Colonic mucosa (tissue), 4 donors: Measurements from ENCODE around the gene AMN1. TPM values are rescaled to one million over a fixed set of nuclear protein-coding genes. Genes with fewer than 3 reads are reported as not detected.
"Not testable (repeated sequence)": the region's sequence is repeated elsewhere in the genome, so short reads cannot be mapped to it uniquely, and the experiment has no call there.

Experiments used
- DNase-seq: peaks from one replicate; pipeline ENCODE4 v3.0.0-alpha.2; 2020
- H3K27ac ChIP-seq: fragments of 200-600 bp; one replicate; pipeline ENCODE4 v1.8.0; 2021
- H3K27me3 ChIP-seq: fragments of 200-600 bp; one replicate; pipeline ENCODE4 v1.8.0; 2021
- H3K36me3 ChIP-seq: fragments of 200-600 bp; one replicate; pipeline ENCODE4 v1.8.0; 2021
- H3K4me1 ChIP-seq: fragments of 200-600 bp; one replicate; pipeline ENCODE4 v1.8.0; 2021; ENCODE audit warnings: mild to moderate bottlenecking
- H3K4me3 ChIP-seq: fragments of 200-600 bp; one replicate; pipeline ENCODE4 v1.8.0; 2021
- H3K9ac ChIP-seq, 2 donors: one replicate each; pipeline ENCODE4 v1.7.0; 2013; ENCODE audit warnings: control low read depth in 2 of 2, low read depth in 2 of 2, low read length in 2 of 2
- H3K9me3 ChIP-seq: fragments of 200-600 bp; one replicate; pipeline ENCODE4 v1.8.0; 2021
- intact Hi-C: fragments of 100-400 bp; cut with DNase I; formaldehyde crosslinking; loops from one replicate; pipeline ENCODE4 v1.14.1; 2022
- total RNA-seq, 2 donors: library from RNA; stranded (reverse); fragmentation: NEBNext Ultra II Directional in 1 of 2; extraction: Animal tissue kit (Norgen Biotek cat#: 25700) in 1 of 2; gene quantifications; one replicate each; pipeline ENCODE4 v1.2.1, GENCODE V29; 2021
- TF ChIP-seq, protein P1 (sequence below): fragments of 200-600 bp; IDR thresholded peaks from one replicate; pipeline ENCODE4 v1.8.0; 2022; ENCODE audit warnings: antibody characterized with exemption, mild to moderate bottlenecking
- donor health status: healthy.
- donor health status: DM: no; HTN: no; CAD: no.
- donor health status: DM: no; HTN: no; CAD: no.

The AMN1 gene
- total RNA-seq, 2 donors from 2014 or later, result 4.4 to 4.8 TPM

DNA sequence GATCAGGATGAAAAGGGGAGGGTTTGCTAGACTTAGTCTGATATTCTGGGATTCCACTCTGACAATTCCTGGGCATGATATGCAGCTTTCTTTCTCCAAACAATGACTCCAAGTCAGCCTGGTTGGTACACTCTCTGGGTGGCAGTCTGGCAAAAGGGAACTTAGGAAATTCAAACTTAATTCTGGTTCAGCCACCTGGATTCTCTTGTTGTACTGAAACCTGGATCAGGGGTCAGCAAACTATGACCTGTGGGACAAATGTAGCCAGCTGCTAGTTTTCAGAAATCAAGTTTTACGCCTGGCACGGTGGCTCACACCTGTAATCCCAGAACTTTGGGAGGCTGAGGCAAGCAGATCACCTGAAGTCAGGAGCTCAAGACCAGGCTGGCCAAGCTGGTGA is 6.2 kb downstream of the AMN1 start:
- Histone ChIP-seq H3K27me3 (no peaks in the 10 kb centered on the region), H3K9ac (no peak overlapping the region), H3K27ac (no peak overlapping the region), H3K4me3 (no peak overlapping the region), H3K9me3 (no peaks in the 10 kb centered on the region), H3K4me1 (no peaks in the 10 kb centered on the region), H3K36me3 (no peaks in the 10 kb centered on the region)
- DNase-seq, result no peak
- intact Hi-C loops, result loop anchor here (10.0 kb wide), 1 partner anchor 242 kb away; no protein-coding TSS in a partner anchor
- TF ChIP-seq, protein P1, sequence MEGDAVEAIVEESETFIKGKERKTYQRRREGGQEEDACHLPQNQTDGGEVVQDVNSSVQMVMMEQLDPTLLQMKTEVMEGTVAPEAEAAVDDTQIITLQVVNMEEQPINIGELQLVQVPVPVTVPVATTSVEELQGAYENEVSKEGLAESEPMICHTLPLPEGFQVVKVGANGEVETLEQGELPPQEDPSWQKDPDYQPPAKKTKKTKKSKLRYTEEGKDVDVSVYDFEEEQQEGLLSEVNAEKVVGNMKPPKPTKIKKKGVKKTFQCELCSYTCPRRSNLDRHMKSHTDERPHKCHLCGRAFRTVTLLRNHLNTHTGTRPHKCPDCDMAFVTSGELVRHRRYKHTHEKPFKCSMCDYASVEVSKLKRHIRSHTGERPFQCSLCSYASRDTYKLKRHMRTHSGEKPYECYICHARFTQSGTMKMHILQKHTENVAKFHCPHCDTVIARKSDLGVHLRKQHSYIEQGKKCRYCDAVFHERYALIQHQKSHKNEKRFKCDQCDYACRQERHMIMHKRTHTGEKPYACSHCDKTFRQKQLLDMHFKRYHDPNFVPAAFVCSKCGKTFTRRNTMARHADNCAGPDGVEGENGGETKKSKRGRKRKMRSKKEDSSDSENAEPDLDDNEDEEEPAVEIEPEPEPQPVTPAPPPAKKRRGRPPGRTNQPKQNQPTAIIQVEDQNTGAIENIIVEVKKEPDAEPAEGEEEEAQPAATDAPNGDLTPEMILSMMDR, result no peak

DNA sequence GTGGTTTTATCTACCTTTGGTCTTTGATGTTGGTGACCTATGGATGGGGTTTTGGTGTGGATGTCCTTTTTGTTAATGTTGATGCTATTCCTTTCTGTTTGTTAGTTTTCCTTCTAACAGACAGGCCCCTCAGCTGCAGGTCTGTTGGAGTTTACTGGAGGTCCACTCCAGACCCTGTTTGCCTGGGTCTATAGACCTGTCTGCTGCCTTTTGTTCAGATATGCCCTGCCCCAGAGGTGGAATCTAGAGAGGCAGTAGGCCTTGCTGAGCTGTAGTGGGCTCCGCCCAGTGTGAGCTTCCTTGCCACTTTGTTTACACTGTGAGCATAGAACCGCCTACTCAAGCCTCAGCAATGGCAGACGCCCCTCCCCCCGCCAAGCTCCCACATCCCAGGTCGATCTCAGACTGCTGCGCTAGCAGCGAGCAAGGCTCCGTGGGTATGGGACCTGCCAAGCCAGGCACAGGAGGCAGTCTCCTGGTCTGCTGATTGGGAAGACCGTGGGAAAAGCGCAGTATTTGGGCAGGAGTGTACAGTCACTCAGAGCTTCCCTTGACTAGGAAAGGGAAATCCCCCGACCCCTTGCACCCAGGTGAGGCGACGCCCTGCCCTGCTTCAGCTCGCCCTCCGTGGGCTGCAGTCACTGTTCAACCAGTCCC is 10.2 kb downstream of the AMN1 start:
- H3K4me3 ChIP-seq, DNase-seq, H3K27ac ChIP-seq, H3K36me3 ChIP-seq, intact Hi-C loops, H3K9ac ChIP-seq, H3K9me3 ChIP-seq, H3K4me1 ChIP-seq, H3K27me3 ChIP-seq: not testable (repeated sequence)

DNA sequence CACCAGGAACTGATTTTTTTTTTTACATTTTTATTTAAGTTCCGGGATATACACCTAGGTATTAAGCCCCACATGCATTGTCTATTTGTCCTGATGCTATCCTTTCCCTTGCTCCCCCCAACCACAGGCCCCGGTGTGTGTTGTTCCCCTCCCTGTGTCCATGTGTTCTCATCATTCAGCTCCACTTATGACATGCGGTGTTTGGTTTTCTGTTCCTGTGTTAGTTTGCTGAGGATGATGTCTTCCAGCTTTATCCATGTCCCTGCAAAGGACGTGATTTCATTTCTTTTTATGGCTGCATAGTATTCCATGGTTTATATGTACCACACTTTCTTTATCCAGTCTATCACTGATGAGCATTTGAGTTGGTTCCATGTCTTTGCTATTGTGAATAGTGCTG is 11.8 kb downstream of the AMN1 start:
- H3K9me3 ChIP-seq, intact Hi-C loops, H3K27ac ChIP-seq, H3K36me3 ChIP-seq, DNase-seq, H3K4me3 ChIP-seq, H3K9ac ChIP-seq, H3K4me1 ChIP-seq, H3K27me3 ChIP-seq: not testable (repeated sequence)

DNA sequence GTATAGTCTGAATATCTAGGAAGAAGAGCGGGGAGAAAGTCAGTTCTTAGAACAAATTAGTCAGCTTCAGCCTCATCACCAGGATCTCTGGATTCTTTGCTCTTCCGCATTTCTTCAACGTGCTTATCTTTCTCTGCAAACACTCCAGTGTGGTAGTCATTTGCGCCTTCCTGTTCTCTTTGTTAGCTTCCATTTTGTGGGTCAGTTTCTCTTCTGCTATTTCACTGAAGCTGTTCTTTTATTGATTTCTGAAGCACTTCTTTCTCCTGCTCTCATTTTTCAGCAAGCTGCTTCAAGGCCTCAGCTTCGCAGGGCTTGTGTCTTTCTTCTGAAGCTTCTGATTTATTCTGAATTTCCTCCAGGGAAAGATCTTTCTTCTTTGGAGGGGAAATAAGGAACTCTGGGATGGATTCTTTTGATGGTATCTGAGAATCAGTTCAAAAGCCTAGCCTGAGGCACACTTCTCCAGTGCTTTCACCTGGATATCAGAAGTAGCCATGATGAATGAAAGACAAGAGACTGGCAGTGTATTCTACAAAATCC is 13.5 kb downstream of the AMN1 start:
- intact Hi-C loops, result no loop called here
- Histone ChIP-seq H3K9me3 (no peaks in the 10 kb centered on the region), H3K4me3 (no peak overlapping the region), H3K36me3 (no peaks in the 10 kb centered on the region), H3K27ac (no peak overlapping the region), H3K27me3 (no peaks in the 10 kb centered on the region), H3K9ac (no peak overlapping the region), H3K4me1 (no peaks in the 10 kb centered on the region)
- TF ChIP-seq, protein P1, result no peak
- no peak for DNase-seq

DNA sequence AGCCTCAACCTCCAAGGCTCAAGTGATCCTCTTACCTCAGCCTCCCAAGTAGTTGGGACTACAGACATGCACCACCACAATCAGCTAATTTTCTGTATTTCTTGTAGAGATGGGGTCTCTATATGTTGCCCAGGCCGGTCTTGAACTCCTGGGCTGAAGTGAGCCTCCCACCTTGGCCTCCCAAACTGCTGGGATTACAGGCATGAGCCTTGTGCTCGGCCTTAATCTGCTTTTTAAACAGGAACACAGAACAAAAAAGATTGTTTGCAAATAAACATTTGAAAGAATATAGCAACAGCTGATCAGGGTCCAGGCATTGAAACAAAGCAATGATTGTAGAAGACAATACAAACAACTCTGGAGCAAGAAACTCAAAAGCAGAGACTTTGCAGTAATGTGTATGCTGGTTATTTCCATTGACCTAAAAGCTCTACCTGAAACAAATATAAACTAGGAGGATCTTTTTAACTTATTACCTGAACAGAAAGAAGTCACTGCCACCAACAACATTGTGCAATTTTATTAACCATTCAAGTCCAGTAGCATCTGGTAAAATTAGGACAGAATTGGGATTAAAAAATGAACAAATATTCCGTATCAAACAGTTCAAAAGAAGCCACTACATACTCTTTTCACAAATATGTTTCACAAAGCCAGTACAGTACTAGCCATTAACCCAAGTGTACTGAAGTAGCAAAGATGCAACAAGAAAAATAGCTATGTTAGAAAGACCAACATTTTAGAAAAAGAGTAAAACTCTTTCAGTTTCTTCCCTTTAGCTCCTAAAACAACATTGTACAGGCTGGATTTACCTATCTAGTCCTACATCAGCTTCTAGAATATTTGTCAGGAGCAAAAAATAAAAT is 14.2 kb downstream of the AMN1 start:
- Histone ChIP-seq H3K4me1 (no peaks in the 10 kb centered on the region), H3K9me3 (no peaks in the 10 kb centered on the region), H3K4me3 (no peak overlapping the region), H3K27me3 (no peaks in the 10 kb centered on the region), H3K36me3 (no peaks in the 10 kb centered on the region), H3K9ac (no peak overlapping the region), H3K27ac (no peak overlapping the region)
- intact Hi-C loops, result no loop called here
- TF ChIP-seq, protein P1, result no peak
- no peak for DNase-seq

DNA sequence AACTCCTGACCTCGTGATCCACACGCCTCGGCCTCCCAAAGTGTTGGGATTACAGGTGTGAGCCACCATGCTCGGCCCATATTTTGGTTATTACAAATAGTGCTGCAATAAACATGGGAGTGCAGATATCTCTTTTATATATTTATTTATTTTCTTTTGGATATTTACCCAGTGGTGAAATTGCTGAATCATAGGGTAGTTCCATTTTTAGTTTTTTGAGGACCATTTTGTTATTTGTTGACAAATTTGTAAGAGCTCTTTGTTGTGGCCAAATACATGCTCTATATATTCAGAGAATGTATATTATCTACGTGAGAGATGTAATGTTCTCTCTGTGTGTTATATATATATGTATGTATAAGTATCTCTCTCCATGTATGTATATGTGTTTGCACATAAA is 15.9 kb downstream of the AMN1 start:
- Histone ChIP-seq H3K9me3 (no peaks in the 10 kb centered on the region), H3K36me3 (no peaks in the 10 kb centered on the region), H3K27ac (no peak overlapping the region), H3K4me3 (no peak overlapping the region), H3K4me1 (no peaks in the 10 kb centered on the region), H3K9ac (no peak overlapping the region), H3K27me3 (no peaks in the 10 kb centered on the region)
- intact Hi-C loops, result no loop called here
- no peak for DNase-seq
- TF ChIP-seq, protein P1, result no peak
